Measurements from ENCODE around the gene CA7.

- TF ChIP-seq, protein P1, sequence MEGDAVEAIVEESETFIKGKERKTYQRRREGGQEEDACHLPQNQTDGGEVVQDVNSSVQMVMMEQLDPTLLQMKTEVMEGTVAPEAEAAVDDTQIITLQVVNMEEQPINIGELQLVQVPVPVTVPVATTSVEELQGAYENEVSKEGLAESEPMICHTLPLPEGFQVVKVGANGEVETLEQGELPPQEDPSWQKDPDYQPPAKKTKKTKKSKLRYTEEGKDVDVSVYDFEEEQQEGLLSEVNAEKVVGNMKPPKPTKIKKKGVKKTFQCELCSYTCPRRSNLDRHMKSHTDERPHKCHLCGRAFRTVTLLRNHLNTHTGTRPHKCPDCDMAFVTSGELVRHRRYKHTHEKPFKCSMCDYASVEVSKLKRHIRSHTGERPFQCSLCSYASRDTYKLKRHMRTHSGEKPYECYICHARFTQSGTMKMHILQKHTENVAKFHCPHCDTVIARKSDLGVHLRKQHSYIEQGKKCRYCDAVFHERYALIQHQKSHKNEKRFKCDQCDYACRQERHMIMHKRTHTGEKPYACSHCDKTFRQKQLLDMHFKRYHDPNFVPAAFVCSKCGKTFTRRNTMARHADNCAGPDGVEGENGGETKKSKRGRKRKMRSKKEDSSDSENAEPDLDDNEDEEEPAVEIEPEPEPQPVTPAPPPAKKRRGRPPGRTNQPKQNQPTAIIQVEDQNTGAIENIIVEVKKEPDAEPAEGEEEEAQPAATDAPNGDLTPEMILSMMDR (IDR thresholded peaks at IDR 0.05), result no peak
- no peak for TF ChIP-seq POLR2AphosphoS5 (IDR thresholded peaks at IDR 0.05)
Measured at GRCh38 chr16:66845080-66845410, 831 bp downstream of the CA7 start.

Data from transverse colon (tissue), 4 donors.